ENCODE results near the gene RFC2. TPM values are rescaled to one million over a fixed set of nuclear protein-coding genes. Genes with fewer than 3 reads are reported as not detected.
"Not testable (repeated sequence)": the region's sequence is repeated elsewhere in the genome, so short reads cannot be mapped to it uniquely, and the experiment has no call there.

Gene RFC2
- total RNA-seq, 3 donors from 2014 or later (not counting 1 experiment from before 2014, with no cell fraction given) = 16.9 to 26.5 (median 20.5) TPM

GRCh38 chr7:74212661-74213060 is 41.5 kb downstream of the RFC2 start:
- Mint-ChIP-seq H3K27me3 (ENCODE audit: low read depth in 2 of 2) (no peaks in the 10 kb centered on the region), H3K9me3 (no peaks in the 10 kb centered on the region), H3K36me3 (no peaks in the 10 kb centered on the region), H3K4me3 (peak overlapping the region; percentile 72), H3K27ac (peak overlapping the region; percentile 67 to 99), H3K4me1 (peaks cover 32 to 48% of the 10 kb centered on the region in 2 donors)
- no peak for DNase-seq
- intact Hi-C loops (cut with micrococcal nuclease) = no loop called here
- peaks cover 80% of the 10 kb centered on the region for H3K4me1 ChIP-seq (ENCODE audit: control insufficient read depth, insufficient read depth, low read length)
- H3K27ac ChIP-seq (ENCODE audit: low read length) = no peak overlapping the region
- no peak overlapping the region for H3K4me3 ChIP-seq (ENCODE audit: low read length)
- ATAC-seq = no peak
- TF ChIP-seq CTCF (IDR thresholded peaks at IDR 0.05) = no peak
- H3K9me3 ChIP-seq (ENCODE audit: control insufficient read depth, insufficient read depth, low read length) = no peaks in the 10 kb centered on the region
- WGBS (ENCODE audit: insufficient coverage) = 83% methylated on average over 11 of the region's 11 CpGs
- peaks cover 18% of the 10 kb centered on the region for H3K36me3 ChIP-seq (ENCODE audit: control insufficient read depth, insufficient read depth, low read length)
- H3K27me3 ChIP-seq (ENCODE audit: control insufficient read depth, insufficient read depth, low read length) = no peaks in the 10 kb centered on the region

GRCh38 chr7:74208241-74208640 is 46.0 kb downstream of the RFC2 start:
- not testable (repeated sequence) for H3K27ac ChIP-seq (ENCODE audit: low read length); H3K9me3 Mint-ChIP-seq; H3K4me3 Mint-ChIP-seq; H3K27me3 Mint-ChIP-seq (ENCODE audit: low read depth in 2 of 2); DNase-seq; H3K36me3 Mint-ChIP-seq; H3K9me3 ChIP-seq (ENCODE audit: control insufficient read depth, insufficient read depth, low read length); H3K4me3 ChIP-seq (ENCODE audit: low read length); H3K36me3 ChIP-seq (ENCODE audit: control insufficient read depth, insufficient read depth, low read length); ATAC-seq; H3K27me3 ChIP-seq (ENCODE audit: control insufficient read depth, insufficient read depth, low read length)
- H3K4me1 ChIP-seq (ENCODE audit: control insufficient read depth, insufficient read depth, low read length) = peaks cover 66% of the 10 kb centered on the region
- peaks cover 14 to 39% of the 10 kb centered on the region in 2 donors for H3K4me1 Mint-ChIP-seq
- intact Hi-C loops (cut with micrococcal nuclease) = loop anchor here (5.0 kb wide), 1 partner anchor 141 kb away; no protein-coding TSS in a partner anchor
- H3K27ac Mint-ChIP-seq = peak overlapping the region; percentile 92 to 99
- 97% methylated on average over 6 of the region's 7 CpGs for WGBS (ENCODE audit: insufficient coverage)

- peaks cover 21 to 43% of the 10 kb centered on the region in 2 donors for H3K4me1 Mint-ChIP-seq
- ATAC-seq = no peak
- peaks cover 0 to 4% of the 10 kb centered on the region in 2 donors for H3K27me3 Mint-ChIP-seq (ENCODE audit: low read depth in 2 of 2)
- peak overlapping the region; percentile 77 to 82 for H3K27ac Mint-ChIP-seq
- intact Hi-C loops (cut with micrococcal nuclease) = loop anchor here (5.0 kb wide), 1 partner anchor 140 kb away; no protein-coding TSS in a partner anchor
- H3K4me1 ChIP-seq (ENCODE audit: control insufficient read depth, insufficient read depth, low read length) = peaks cover 66% of the 10 kb centered on the region
- no peak overlapping the region for H3K27ac ChIP-seq (ENCODE audit: low read length)
- no peaks in the 10 kb centered on the region for H3K9me3 ChIP-seq (ENCODE audit: control insufficient read depth, insufficient read depth, low read length)
- no peaks in the 10 kb centered on the region for H3K36me3 Mint-ChIP-seq
- no peak for DNase-seq
- TF ChIP-seq CTCF (IDR thresholded peaks at IDR 0.05) = no peak
- peak overlapping the region; percentile 75 for H3K4me3 Mint-ChIP-seq
- H3K27me3 ChIP-seq (ENCODE audit: control insufficient read depth, insufficient read depth, low read length) = no peaks in the 10 kb centered on the region
- 92% methylated on average over 11 of the region's 11 CpGs for WGBS (ENCODE audit: insufficient coverage)
- H3K9me3 Mint-ChIP-seq = no peaks in the 10 kb centered on the region
- H3K36me3 ChIP-seq (ENCODE audit: control insufficient read depth, insufficient read depth, low read length) = no peaks in the 10 kb centered on the region
- H3K4me3 ChIP-seq (ENCODE audit: low read length) = no peak overlapping the region
These were observed 46.6 kb downstream of the RFC2 start for GRCh38 chr7:74207586-74207985.

- Histone ChIP-seq H3K9me3 (ENCODE audit: control insufficient read depth, insufficient read depth, low read length) (no peaks in the 10 kb centered on the region), H3K4me3 (ENCODE audit: low read length) (peak overlapping the region; percentile 29), H3K4me1 (ENCODE audit: control insufficient read depth, insufficient read depth, low read length) (peaks cover 57% of the 10 kb centered on the region), H3K27me3 (ENCODE audit: control insufficient read depth, insufficient read depth, low read length) (no peaks in the 10 kb centered on the region), H3K27ac (ENCODE audit: low read length) (no peak overlapping the region), H3K36me3 (ENCODE audit: control insufficient read depth, insufficient read depth, low read length) (no peaks in the 10 kb centered on the region)
- 19% methylated on average over 23 of the region's 23 CpGs for WGBS (ENCODE audit: insufficient coverage)
- intact Hi-C loops (cut with micrococcal nuclease) = loop anchor here (1.0 to 5.0 kb wide), 2 partner anchors 48 to 139 kb away; partner anchors contain the start of gene RFC2
- TF ChIP-seq CTCF (IDR thresholded peaks at IDR 0.05) = peak; percentile 99
- Mint-ChIP-seq H3K4me3 (peak overlapping the region; percentile 75), H3K27ac (peak overlapping the region; percentile 77 to 82), H3K36me3 (no peaks in the 10 kb centered on the region), H3K4me1 (peaks cover 22 to 40% of the 10 kb centered on the region in 2 donors), H3K9me3 (no peaks in the 10 kb centered on the region), H3K27me3 (ENCODE audit: low read depth in 2 of 2) (peaks cover 0 to 4% of the 10 kb centered on the region in 2 donors)
- ATAC-seq = peak; percentile 64 to 82 (median 69)
- peak; percentile 85 to 88 for DNase-seq
These were observed 47.5 kb downstream of the RFC2 start for GRCh38 chr7:74206589-74207120.

- H3K27me3 ChIP-seq (ENCODE audit: control insufficient read depth, insufficient read depth, low read length); H3K27ac Mint-ChIP-seq; ATAC-seq; H3K9me3 Mint-ChIP-seq; H3K4me3 ChIP-seq (ENCODE audit: low read length); DNase-seq; H3K27me3 Mint-ChIP-seq (ENCODE audit: low read depth in 2 of 2); H3K9me3 ChIP-seq (ENCODE audit: control insufficient read depth, insufficient read depth, low read length); H3K36me3 Mint-ChIP-seq; H3K36me3 ChIP-seq (ENCODE audit: control insufficient read depth, insufficient read depth, low read length); H3K27ac ChIP-seq (ENCODE audit: low read length): not testable (repeated sequence)
- Mint-ChIP-seq H3K4me1 (peaks cover 22 to 40% of the 10 kb centered on the region in 2 donors), H3K4me3 (peak overlapping the region; percentile 60)
- 90% methylated on average over 10 of the region's 10 CpGs for WGBS (ENCODE audit: insufficient coverage)
- intact Hi-C loops (cut with micrococcal nuclease) = loop anchor here (1.0 to 5.0 kb wide), 2 partner anchors 48 to 139 kb away; partner anchors contain the start of gene RFC2
- peaks cover 51% of the 10 kb centered on the region for H3K4me1 ChIP-seq (ENCODE audit: control insufficient read depth, insufficient read depth, low read length)
These were observed 48.1 kb downstream of the RFC2 start for GRCh38 chr7:74206052-74206451.

Data from natural killer cell (primary cell).